ENCODE data around the gene TMSB15A. TPM values are rescaled to one million over a fixed set of nuclear protein-coding genes. Genes with fewer than 3 reads are reported as not detected.

Gene TMSB15A
- total RNA-seq (2012; rRNA removed) (13.6 and 32.8 TPM in 2 replicates), polyA plus RNA-seq (2012; rRNA removed) (28.8 and 30.5 TPM in 2 replicates), Bru-seq, nascent RNA (percentile 20 among the genes with signal in this experiment), BruChase-seq, experiment 1, labeled RNA remaining after a 6-hour chase (percentile 19 among the genes with signal in this experiment), BruChase-seq, experiment 2, labeled RNA remaining after a 2-hour chase (percentile 20 among the genes with signal in this experiment)
- 2.1 and 3.4 TPM in 2 replicates for polyA plus RNA-seq (2012; cell fraction: cytosol; rRNA removed)
- polyA plus RNA-seq (2012; cell fraction: nucleus; rRNA removed; ENCODE audit: low replicate concordance): 0.33 and 4.3 TPM in 2 replicates
- long read RNA-seq: 0 reads

DNA sequence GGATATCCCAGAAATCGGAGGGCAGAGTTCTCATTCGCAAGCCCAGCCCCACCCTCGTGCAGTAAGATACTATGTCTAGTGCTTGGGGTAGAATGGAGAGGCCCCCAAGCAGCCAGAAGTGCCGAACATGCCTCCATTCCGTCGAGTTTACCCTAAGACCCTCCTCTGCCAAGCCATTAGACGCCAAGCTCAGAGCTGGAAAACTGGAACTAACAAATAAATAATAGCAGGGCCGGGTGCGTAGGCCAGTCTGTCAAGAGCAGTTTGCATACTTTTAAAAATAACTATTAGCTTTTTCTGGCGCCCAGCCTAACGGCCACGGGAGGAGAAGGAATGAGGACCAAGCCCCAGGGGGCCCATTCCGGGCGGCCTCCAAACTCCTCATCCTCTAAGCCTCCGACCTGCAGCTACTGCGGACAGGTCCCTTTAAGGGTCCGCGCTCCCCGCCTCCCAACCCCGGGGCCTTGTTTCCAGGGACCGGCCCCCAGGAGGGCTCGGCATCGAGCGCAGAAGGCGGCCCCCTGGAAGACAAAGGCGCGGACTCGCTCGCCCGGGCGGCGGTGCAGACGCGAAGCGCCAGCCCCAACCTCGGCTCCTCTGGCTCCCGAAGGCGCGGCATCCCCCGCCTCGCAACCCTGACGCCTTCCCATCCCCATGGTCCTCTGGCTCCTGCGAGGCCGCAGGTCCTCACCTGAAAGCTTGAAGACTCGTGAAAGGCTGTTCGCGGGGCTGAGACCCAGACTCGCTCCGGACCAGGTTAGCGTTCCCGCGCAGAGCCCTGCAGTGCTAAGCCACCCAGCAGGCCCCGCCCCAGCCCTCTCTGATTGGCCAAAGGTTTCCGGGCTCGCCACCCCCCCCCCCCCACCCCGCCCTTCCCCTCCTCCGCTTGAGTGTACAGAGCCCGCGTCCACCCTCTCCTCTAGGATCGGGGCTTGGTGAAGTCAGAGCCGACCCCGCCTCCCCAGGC, at the start of gene TMSB15A:
TSS of gene TMSB15A (minus strand) at position 765 of the 967 bp plus-strand sequence.
- Histone ChIP-seq H4K91ac (ENCODE audit: insufficient read depth, low read depth, low read length) (no peak within 1 kb of the TSS; the same call in 1 of the 2 replicates), H3K4ac (ENCODE audit: low read depth, low read length) (no peak within 1 kb of the TSS), H2BK5ac (ENCODE audit: low read depth, low read length, poor library complexity, severe bottlenecking) (no peak within 1 kb of the TSS), H3K4me2 (ENCODE audit: low read depth, low read length) (peak within 1 kb of the TSS; percentile 86), H4K8ac (ENCODE audit: low read depth in 2 of 2, low read length in 2 of 2) (no peak within 1 kb of the TSS), H3K18ac (ENCODE audit: low read depth, low read length) (no peak within 1 kb of the TSS), H2BK120ac (ENCODE audit: low read depth, low read length) (no peak within 1 kb of the TSS), H4K5ac (ENCODE audit: low read depth, low read length) (no peak within 1 kb of the TSS), H3K23ac (ENCODE audit: low read depth, low read length) (no peak within 1 kb of the TSS), H4K20me1 (ENCODE audit: insufficient read depth, low read length) (0 out of 2 replicates have a peak, but pooled peaks cover 3% of the 10 kb centered on the region), H2AFZ (replicated peaks; ENCODE audit: low read length, poor library complexity) (peak within 1 kb of the TSS; percentile 90), H2AK9ac (replicated peaks; ENCODE audit: low read depth, low read length, poor library complexity) (no peak within 1 kb of the TSS), H3K4me3 (ENCODE audit: insufficient read depth, low read depth, low read length) (peak within 1 kb of the TSS; percentile 66), H3K9me3 (ENCODE audit: control insufficient read depth, insufficient read depth, low read length) (no peaks in the 10 kb centered on the region), H2BK15ac (ENCODE audit: low read depth, low read length) (no peak within 1 kb of the TSS), H3K9me1 (ENCODE audit: insufficient read depth, low read length) (no peaks in the 10 kb centered on the region), H2BK20ac (ENCODE audit: low read depth, low read length) (no peak within 1 kb of the TSS), H2AK5ac (ENCODE audit: low read depth, low read length) (no peak within 1 kb of the TSS), H3K14ac (replicated peaks; ENCODE audit: low read depth, low read length) (no peak within 1 kb of the TSS), H3K56ac (ENCODE audit: extremely low read depth, insufficient read depth, low read length) (no peak within 1 kb of the TSS), H3K36me3 (ENCODE audit: control insufficient read depth, insufficient read depth, low read length) (no peaks in the 10 kb centered on the region), H3K9ac (ENCODE audit: low read depth, low read length) (peak within 1 kb of the TSS; percentile 46), H3K27ac (ENCODE audit: insufficient read depth, low read length) (no peak within 1 kb of the TSS), H3K79me1 (ENCODE audit: low read depth in 1 of 2, low read length in 2 of 2) (no peaks in the 10 kb centered on the region), H3K27me3 (ENCODE audit: control insufficient read depth, insufficient read depth, low read length) (no peaks in the 10 kb centered on the region; the same call in 1 of the 2 replicates), H3K4me1 (ENCODE audit: control insufficient read depth, insufficient read depth, low read length) (no peaks in the 10 kb centered on the region)
- in situ Hi-C loops (cut with MboI; ENCODE audit: low sequenced_read_pairs): no loop called here
- ChIA-PET CTCF (interaction anchor here (1.3 kb wide), 1 partner anchor 348 kb away, joined by 3 read pairs; no protein-coding TSS in a partner anchor), POLR2A (ENCODE audit: unreplicated experiment) (no interaction called here)
- DNase-seq: peak; percentile 28
- BruUV-seq (replicated peaks): no TSS peak
- intact Hi-C loops (cut with micrococcal nuclease): loop anchor here (10.0 kb wide), 2 partner anchors 199 to 349 kb away; partner anchors contain the start of gene GPRASP2
- dilution Hi-C loops (cut with HindIII; ENCODE audit: low sequenced_read_pairs, unreplicated experiment): no loop called here
- 22% methylated on average over 10 of the region's 62 CpGs; no CpG with 5 or more reads in 1 of the 2 experiments for WGBS, 2 experiments (ENCODE audit: extremely low coverage in 2 of 2, insufficient read length in 1 of 2)
- ATAC-seq (ENCODE audit: low read depth): peak; percentile 97
- TF ChIP-seq USF2 (IDR thresholded peaks at IDR 0.05; ENCODE audit: low read depth, low read length): no peak
- no peak for TF ChIP-seq MAFK (IDR thresholded peaks at IDR 0.05; ENCODE audit: low read depth, low read length)
- TF ChIP-seq MAZ (IDR thresholded peaks at IDR 0.05; ENCODE audit: borderline replicate concordance, low read depth, low read length): no peak
- no peak for TF ChIP-seq ELK1 (IDR thresholded peaks at IDR 0.05; ENCODE audit: borderline replicate concordance, low read depth, low read length)
- no peak for TF ChIP-seq NFE2L2 (IDR thresholded peaks at IDR 0.05; ENCODE audit: low read depth, low read length)
- TF ChIP-seq RAD21 (IDR thresholded peaks at IDR 0.05; ENCODE audit: low read length): no peak
- no peak for TF ChIP-seq FOS (IDR thresholded peaks at IDR 0.05; ENCODE audit: low read depth, low read length)
- no peak for TF ChIP-seq CEBPB (IDR thresholded peaks at IDR 0.05; ENCODE audit: low read depth, low read length)
- no peak for TF ChIP-seq POLR2A (IDR thresholded peaks at IDR 0.05; ENCODE audit: low read depth, low read length)
- no peak for TF ChIP-seq CHD1 (IDR thresholded peaks at IDR 0.05; ENCODE audit: low read depth, low read length)
- no peak for TF ChIP-seq RCOR1 (IDR thresholded peaks at IDR 0.05; ENCODE audit: insufficient replicate concordance, low read length)
- TF ChIP-seq BHLHE40 (IDR thresholded peaks at IDR 0.05; ENCODE audit: low read depth, low read length): no peak
- no peak for TF ChIP-seq RFX5 (IDR thresholded peaks at IDR 0.05; ENCODE audit: low read depth, low read length)
